ENCODE data around the gene ZNF296.

GRCh38 chr19:45074744-45075300 is 1.5 kb downstream of the ZNF296 start:
- TF ChIP-seq POLR2A (IDR thresholded peaks at IDR 0.05; ENCODE audit: low read depth, low read length) (no peak), POLR2AphosphoS5 (IDR thresholded peaks at IDR 0.05; ENCODE audit: low read depth, low read length) (no peak), TAF1 (IDR thresholded peaks at IDR 0.05; ENCODE audit: borderline replicate concordance, low read depth, low read length) (no peak)

Data from GM12892 (cell line).